Mononuclear cell (primary cell): ENCODE results near the gene SYTL3. TPM values are rescaled to one million over a fixed set of nuclear protein-coding genes. Genes with fewer than 3 reads are reported as not detected.
A peak's percentile ranks its signal among the peaks of the same experiment; 100 is the strongest.
"Not testable (repeated sequence)": the region's sequence is repeated elsewhere in the genome, so short reads cannot be mapped to it uniquely, and the experiment has no call there.

Experiments used
- H3K27me3 ChIP-seq: 2 replicates; pipeline ENCODE4 v1.6.0; 2011; ENCODE audit warnings: low read length, control low read depth; ENCODE audit not compliant: insufficient read depth
- H3K4me1 ChIP-seq: 2 replicates; pipeline ENCODE4 v1.5.1; 2011; ENCODE audit warnings: mild to moderate bottlenecking, low read length, control low read depth; ENCODE audit not compliant: insufficient read depth
- H3K4me3 ChIP-seq: 2 replicates; pipeline ENCODE4 v1.5.1; 2011; ENCODE audit warnings: mild to moderate bottlenecking, low read length, moderate library complexity
- H3K9me3 ChIP-seq: 2 replicates; pipeline ENCODE4 v1.5.1; 2011; ENCODE audit warnings: low read depth, mild to moderate bottlenecking, control low read depth, low read length
- total RNA-seq: library from RNA; depleted of rRNA; stranded (reverse); fragments of >200 nt; gene quantifications from one replicate; pipeline ENCODE4 v1.2.3, GENCODE V29; 2012

SYTL3 gene
- total RNA-seq: 35.7 TPM

- Histone ChIP-seq H3K27me3 (no peaks in the 10 kb centered on the region), H3K4me3 (peak within 1 kb of the TSS; percentile 6), H3K4me1 (peaks cover 61% of the 10 kb centered on the region), H3K9me3 (no peaks in the 10 kb centered on the region)
Observed at GRCh38 chr6:158649289-158650143, at the start of gene SYTL3. SYTL3 (plus strand) TSS chr6:158650054; CDS start chr6:158663269, 13,215 bp downstream.

GRCh38 chr6:158603261-158604047, 46.4 kb upstream of the SYTL3 start:
- no peaks in the 10 kb centered on the region for H3K27me3 ChIP-seq
- H3K4me1 ChIP-seq: no peaks in the 10 kb centered on the region
- H3K9me3 ChIP-seq: no peaks in the 10 kb centered on the region
- H3K4me3 ChIP-seq: no peak overlapping the region

- Histone ChIP-seq H3K27me3 (no peaks in the 10 kb centered on the region), H3K9me3 (no peaks in the 10 kb centered on the region), H3K4me1 (no peaks in the 10 kb centered on the region), H3K4me3 (no peak overlapping the region)
Observed at GRCh38 chr6:158604048-158604406, 45.8 kb upstream of the SYTL3 start.

- no peaks in the 10 kb centered on the region for H3K9me3 ChIP-seq
- no peaks in the 10 kb centered on the region for H3K27me3 ChIP-seq
- H3K4me3 ChIP-seq: no peak overlapping the region
- H3K4me1 ChIP-seq: no peaks in the 10 kb centered on the region
Observed at GRCh38 chr6:158605266-158605878, 44.5 kb upstream of the SYTL3 start.

GRCh38 chr6:158606011-158606410, 43.8 kb upstream of the SYTL3 start:
- not testable (repeated sequence) for H3K4me1 ChIP-seq, H3K27me3 ChIP-seq, H3K9me3 ChIP-seq, H3K4me3 ChIP-seq

GRCh38 chr6:158606935-158607334, 42.9 kb upstream of the SYTL3 start:
- no peaks in the 10 kb centered on the region for H3K9me3 ChIP-seq
- no peak overlapping the region for H3K4me3 ChIP-seq
- H3K4me1 ChIP-seq: no peaks in the 10 kb centered on the region
- no peaks in the 10 kb centered on the region for H3K27me3 ChIP-seq

GRCh38 chr6:158607411-158608170, 42.3 kb upstream of the SYTL3 start:
- H3K4me1 ChIP-seq: no peaks in the 10 kb centered on the region
- H3K27me3 ChIP-seq: no peaks in the 10 kb centered on the region
- H3K9me3 ChIP-seq: no peaks in the 10 kb centered on the region
- H3K4me3 ChIP-seq: no peak overlapping the region

GRCh38 chr6:158608221-158608620, 41.6 kb upstream of the SYTL3 start:
- Histone ChIP-seq H3K9me3 (no peaks in the 10 kb centered on the region), H3K4me3 (no peak overlapping the region), H3K4me1 (no peaks in the 10 kb centered on the region)

GRCh38 chr6:158609455-158610155, 40.2 kb upstream of the SYTL3 start:
- Histone ChIP-seq H3K9me3 (no peaks in the 10 kb centered on the region), H3K4me1 (no peaks in the 10 kb centered on the region), H3K4me3 (no peak overlapping the region), H3K27me3 (no peaks in the 10 kb centered on the region)

More at GRCh38 chr6:158608221-158608620, 41.6 kb upstream of the SYTL3 start:
- H3K27me3 ChIP-seq: no peaks in the 10 kb centered on the region

GRCh38 chr6:158610319-158610968, 39.4 kb upstream of the SYTL3 start:
- no peaks in the 10 kb centered on the region for H3K9me3 ChIP-seq
- H3K4me1 ChIP-seq: no peaks in the 10 kb centered on the region
- no peaks in the 10 kb centered on the region for H3K27me3 ChIP-seq
- no peak overlapping the region for H3K4me3 ChIP-seq

- H3K4me1 ChIP-seq: no peaks in the 10 kb centered on the region
- H3K4me3 ChIP-seq: no peak overlapping the region
- H3K9me3 ChIP-seq: no peaks in the 10 kb centered on the region
- H3K27me3 ChIP-seq: no peaks in the 10 kb centered on the region
Observed at GRCh38 chr6:158611039-158611438, 38.8 kb upstream of the SYTL3 start.

GRCh38 chr6:158611541-158612370, 38.1 kb upstream of the SYTL3 start:
- Histone ChIP-seq H3K4me3 (no peak overlapping the region), H3K27me3 (no peaks in the 10 kb centered on the region), H3K9me3 (no peaks in the 10 kb centered on the region), H3K4me1 (no peaks in the 10 kb centered on the region)

GRCh38 chr6:158614606-158615005, 35.2 kb upstream of the SYTL3 start:
- not testable (repeated sequence) for H3K9me3 ChIP-seq, H3K4me3 ChIP-seq, H3K27me3 ChIP-seq

More at GRCh38 chr6:158614606-158615005, 35.2 kb upstream of the SYTL3 start:
- H3K4me1 ChIP-seq: not testable (repeated sequence)
